ENCODE measurements around the gene PPP1R14C. TPM values are rescaled to one million over a fixed set of nuclear protein-coding genes. Genes with fewer than 3 reads are reported as not detected.

The PPP1R14C gene
- total and polyA plus RNA-seq, 2 donors (not counting 1 experiment from before 2014, with no cell fraction given), result 0.17 TPM; not detected in 1

GRCh38 chr6:150139533-150139932 lies 3.3 kb upstream of the PPP1R14C start:
- Histone ChIP-seq H3K4me2 (ENCODE audit: extremely low read depth, insufficient read depth, low read length) (no peak overlapping the region), H3K36me3 (ENCODE audit: control insufficient read depth, insufficient read depth, low read length) (no peaks in the 10 kb centered on the region), H2AFZ (ENCODE audit: low read length) (no peak overlapping the region), H3K4me3 (replicated peaks in 1 of 4; ENCODE audit: control extremely low read depth in 1 of 4, insufficient read depth in 1 of 4, low read depth in 3 of 4, low read length in 4 of 4) (no peak overlapping the region), H3K9ac (ENCODE audit: insufficient read depth, low read length) (no peak overlapping the region), H4K20me1 (ENCODE audit: control insufficient read depth, extremely low read depth, insufficient read depth, low read length) (no peaks in the 10 kb centered on the region), H3K79me2 (ENCODE audit: control insufficient read depth, insufficient read depth, low read length) (no peaks in the 10 kb centered on the region), H3K4me1 (ENCODE audit: control insufficient read depth, extremely low read depth, insufficient read depth, low read length) (no peaks in the 10 kb centered on the region), H3K27me3 (ENCODE audit: control insufficient read depth, insufficient read depth, low read length) (peaks cover 18% of the 10 kb centered on the region), H3K27ac (ENCODE audit: insufficient read depth, low read length) (no peak overlapping the region), H3K9me3 (ENCODE audit: control insufficient read depth, insufficient read depth, low read depth, low read length) (no peaks in the 10 kb centered on the region)
- no peak for DNase-seq (ENCODE audit: low read depth in 2 of 2)
- TF ChIP-seq EZH2 (IDR thresholded peaks at IDR 0.05; ENCODE audit: low read length, missing control alignments) (no peak), CTCF (conservative IDR thresholded peaks at IDR 0.05 in 1 of 2, IDR thresholded peaks at IDR 0.05 in 1 of 2; ENCODE audit: low read depth in 1 of 2, low read length in 2 of 2) (no peak)

- no peaks in the 10 kb centered on the region for H3K4me1 ChIP-seq (ENCODE audit: control insufficient read depth, extremely low read depth, insufficient read depth, low read length)
- no peak overlapping the region for H3K9ac ChIP-seq (ENCODE audit: insufficient read depth, low read length)
- no peaks in the 10 kb centered on the region for H3K79me2 ChIP-seq (ENCODE audit: control insufficient read depth, insufficient read depth, low read length)
- no peaks in the 10 kb centered on the region for H4K20me1 ChIP-seq (ENCODE audit: control insufficient read depth, extremely low read depth, insufficient read depth, low read length)
- no peak for DNase-seq (ENCODE audit: low read depth in 2 of 2)
- no peaks in the 10 kb centered on the region for H3K9me3 ChIP-seq (ENCODE audit: control insufficient read depth, insufficient read depth, low read depth, low read length)
- no peak overlapping the region for H2AFZ ChIP-seq (ENCODE audit: low read length)
- no peak overlapping the region for H3K4me2 ChIP-seq (ENCODE audit: extremely low read depth, insufficient read depth, low read length)
- no peaks in the 10 kb centered on the region for H3K36me3 ChIP-seq (ENCODE audit: control insufficient read depth, insufficient read depth, low read length)
- H3K4me3 ChIP-seq (replicated peaks in 1 of 4; ENCODE audit: control extremely low read depth in 1 of 4, insufficient read depth in 1 of 4, low read depth in 3 of 4, low read length in 4 of 4), result no peak overlapping the region
- TF ChIP-seq CTCF (conservative IDR thresholded peaks at IDR 0.05 in 1 of 2, IDR thresholded peaks at IDR 0.05 in 1 of 2; ENCODE audit: low read depth in 1 of 2, low read length in 2 of 2), result no peak
- TF ChIP-seq EZH2 (IDR thresholded peaks at IDR 0.05; ENCODE audit: low read length, missing control alignments), result no peak
- no peak overlapping the region for H3K27ac ChIP-seq (ENCODE audit: insufficient read depth, low read length)
- H3K27me3 ChIP-seq (ENCODE audit: control insufficient read depth, insufficient read depth, low read length), result peaks cover 18% of the 10 kb centered on the region
Measured at GRCh38 chr6:150140236-150140969, 2.4 kb upstream of the PPP1R14C start.

- H3K27ac ChIP-seq (ENCODE audit: insufficient read depth, low read length), result no peak overlapping the region
Measured at GRCh38 chr6:150142097-150142669, 661 bp upstream of the PPP1R14C start.

More at GRCh38 chr6:150142097-150142669, 661 bp upstream of the PPP1R14C start:
- Histone ChIP-seq H3K79me2 (ENCODE audit: control insufficient read depth, insufficient read depth, low read length) (no peaks in the 10 kb centered on the region), H4K20me1 (ENCODE audit: control insufficient read depth, extremely low read depth, insufficient read depth, low read length) (no peaks in the 10 kb centered on the region), H3K27me3 (ENCODE audit: control insufficient read depth, insufficient read depth, low read length) (peaks cover 18% of the 10 kb centered on the region), H3K36me3 (ENCODE audit: control insufficient read depth, insufficient read depth, low read length) (no peaks in the 10 kb centered on the region), H2AFZ (ENCODE audit: low read length) (no peak overlapping the region), H3K9ac (ENCODE audit: insufficient read depth, low read length) (no peak overlapping the region), H3K4me1 (ENCODE audit: control insufficient read depth, extremely low read depth, insufficient read depth, low read length) (no peaks in the 10 kb centered on the region), H3K9me3 (ENCODE audit: control insufficient read depth, insufficient read depth, low read depth, low read length) (no peaks in the 10 kb centered on the region), H3K4me3 (replicated peaks in 1 of 4; ENCODE audit: control extremely low read depth in 1 of 4, insufficient read depth in 1 of 4, low read depth in 3 of 4, low read length in 4 of 4) (peak overlapping the region in 2 of 4 experiments; percentile 12 to 36), H3K4me2 (ENCODE audit: extremely low read depth, insufficient read depth, low read length) (peak overlapping the region; percentile 33)
- DNase-seq (ENCODE audit: low read depth in 2 of 2), result peak; percentile 9 to 50
- TF ChIP-seq CTCF (conservative IDR thresholded peaks at IDR 0.05 in 1 of 2, IDR thresholded peaks at IDR 0.05 in 1 of 2; ENCODE audit: low read depth in 1 of 2, low read length in 2 of 2) (no peak), EZH2 (IDR thresholded peaks at IDR 0.05; ENCODE audit: low read length, missing control alignments) (peak; percentile 51)

Data from fibroblast of lung (primary cell).